HepG2 (cell line): ENCODE measurements around the gene HDGFL2. TPM values are rescaled to one million over a fixed set of nuclear protein-coding genes. Genes with fewer than 3 reads are reported as not detected.

Experiments used
- ARID5B ChIP-seq: IDR thresholded peaks from 2 replicates; pipeline ENCODE4 v1.4.0; 2020; ENCODE audit warnings: mild to moderate bottlenecking, missing genetic modification reagents
- BRD4 ChIP-seq: sonication (generic); formaldehyde crosslinking; IDR thresholded peaks from 2 replicates; pipeline ENCODE4 v1.4.0; 2020; ENCODE audit warnings: missing genetic modification reagents
- CCDC6 ChIP-seq: sonication (generic); formaldehyde crosslinking; IDR thresholded peaks from 2 replicates; pipeline ENCODE4 v1.8.1; 2022; ENCODE audit warnings: mild to moderate bottlenecking, missing genetic modification reagents, moderate library complexity
- DNMT3B ChIP-seq: conservative IDR thresholded peaks from 2 replicates; pipeline ENCODE4 v1.6.1; 2016; ENCODE audit warnings: missing biosample characterization, control low read depth
- EEA1 ChIP-seq: sonication (generic); formaldehyde crosslinking; IDR thresholded peaks from 2 replicates; pipeline ENCODE4 v1.5.1; 2020; ENCODE audit warnings: mild to moderate bottlenecking, missing genetic modification reagents, borderline replicate concordance
- FOXM1 ChIP-seq: sonication (generic); formaldehyde crosslinking; IDR thresholded peaks from 2 replicates; pipeline ENCODE4 v1.5.0; 2020; ENCODE audit warnings: missing genetic modification reagents
- FOXO1 ChIP-seq: sonication (generic); formaldehyde crosslinking; IDR thresholded peaks from 2 replicates; pipeline ENCODE4 v1.4.0; 2020; ENCODE audit warnings: missing genetic modification reagents
- IRF2 ChIP-seq: IDR thresholded peaks from 2 replicates; pipeline ENCODE4 v1.6.1; 2018; ENCODE audit warnings: missing genetic modification reagents, missing compliant biosample characterization
- MIER2 ChIP-seq: IDR thresholded peaks from 2 replicates; pipeline ENCODE4 v1.6.1; 2016; ENCODE audit warnings: missing biosample characterization, missing genetic modification reagents
- NR1H2 ChIP-seq: sonication (generic); formaldehyde crosslinking; IDR thresholded peaks from 2 replicates; pipeline ENCODE4 v1.8.1; 2022; ENCODE audit warnings: low read depth, missing genetic modification reagents, borderline replicate concordance
- PBX2 ChIP-seq: IDR thresholded peaks from 2 replicates; pipeline ENCODE4 v1.6.1; 2016; ENCODE audit warnings: control low read depth
- PRDM4 ChIP-seq: sonication (generic); formaldehyde crosslinking; IDR thresholded peaks from 2 replicates; pipeline ENCODE4 v1.9.0; 2021; ENCODE audit warnings: missing genetic modification reagents, borderline replicate concordance
- SAP130 ChIP-seq: IDR thresholded peaks from 2 replicates; pipeline ENCODE4 v1.6.1; 2016; ENCODE audit warnings: low read depth
- TOE1 ChIP-seq: sonication (generic); formaldehyde crosslinking; IDR thresholded peaks from 2 replicates; pipeline ENCODE4 v1.4.0; 2020; ENCODE audit warnings: mild to moderate bottlenecking, missing genetic modification reagents
- TOPORS ChIP-seq: sonication (generic); formaldehyde crosslinking; IDR thresholded peaks from 2 replicates; pipeline ENCODE4 v1.8.0; 2023; ENCODE audit warnings: mild to moderate bottlenecking, missing genetic modification reagents
- ZBTB7B ChIP-seq: sonication (generic); formaldehyde crosslinking; IDR thresholded peaks from 2 replicates; pipeline ENCODE4 v1.4.0; 2020; ENCODE audit warnings: missing genetic modification reagents
- ZFX ChIP-seq: sonication (generic); formaldehyde crosslinking; IDR thresholded peaks from 2 replicates; pipeline ENCODE4 v1.4.0; 2020; ENCODE audit warnings: mild to moderate bottlenecking, low read depth, missing genetic modification reagents, moderate library complexity
- ZMYM4 ChIP-seq: sonication (generic); formaldehyde crosslinking; IDR thresholded peaks from 2 replicates; pipeline ENCODE4 v1.8.1; 2023; ENCODE audit warnings: mild to moderate bottlenecking, missing genetic modification reagents
- ZNF33B ChIP-seq: sonication (generic); formaldehyde crosslinking; IDR thresholded peaks from 2 replicates; pipeline ENCODE4 v1.5.1; 2020; ENCODE audit warnings: mild to moderate bottlenecking, missing genetic modification reagents
- ZNF367 ChIP-seq: sonication (generic); formaldehyde crosslinking; IDR thresholded peaks from 2 replicates; pipeline ENCODE4 v1.4.0; 2020; ENCODE audit warnings: missing genetic modification reagents, borderline replicate concordance
- ZNF530 ChIP-seq: sonication (generic); formaldehyde crosslinking; IDR thresholded peaks from 2 replicates; pipeline ENCODE4 v1.5.0; 2020; ENCODE audit warnings: low read depth, mild to moderate bottlenecking, missing genetic modification reagents
- ZNF713 ChIP-seq: sonication (generic); formaldehyde crosslinking; IDR thresholded peaks from 2 replicates; pipeline ENCODE4 v1.4.0; 2020; ENCODE audit warnings: mild to moderate bottlenecking, missing genetic modification reagents
- polyA plus RNA-seq, 8 experiments: library from polyadenylated mRNA; depleted of rRNA in 3 of 8; stranded (reverse) in 7 of 8; unstranded in 1 of 8; fragments of >200 nt; fragmentation: Illumina TruSeq in 4 of 8; extraction: Trizol in 4 of 8; gene quantifications; 2 replicates each; pipeline versions ENCODE4 v1.2.1 to v1.2.3, GENCODE V29; 2011 to 2016; ENCODE audit warnings: low read depth in 4 of 8, missing spikeins in 1 of 8, mixed read lengths in 1 of 8; ENCODE audit not compliant: insufficient read depth in 1 of 8
- total RNA-seq, 5 experiments: library from RNA; depleted of rRNA; stranded (reverse); fragments of >200 nt; fragmentation: Illumina TruSeq; extraction: Trizol; gene quantifications; 2 replicates each; pipeline ENCODE4 v1.2.3, GENCODE V29; 2016; ENCODE audit warnings: low read depth in 1 of 5

HDGFL2 gene
- total and polyA plus RNA-seq, 2 of the 13 experiments (the other 11 are each of a cell fraction or from before 2014, with no cell fraction given), result 20.0 to 51.1 TPM

- TF ChIP-seq PRDM4 (CRISPR knock-in tag) (no peak), TOE1 (CRISPR knock-in tag) (no peak), EEA1 (CRISPR knock-in tag) (no peak), ZMYM4 (CRISPR knock-in tag) (peak; percentile 39; the same call in 1 of the 2 replicates), NR1H2 (CRISPR knock-in tag) (no peak), DNMT3B (CRISPR knock-in tag) (no peak), ARID5B (no peak), ZNF713 (CRISPR knock-in tag) (no peak), ZNF530 (CRISPR knock-in tag) (no peak), SAP130 (CRISPR knock-in tag) (peak; percentile 97), PBX2 (CRISPR knock-in tag) (no peak), MIER2 (CRISPR knock-in tag) (no peak), ZBTB7B (CRISPR knock-in tag) (no peak), FOXO1 (no peak), BRD4 (CRISPR knock-in tag) (no peak), ZFX (CRISPR knock-in tag) (peak; percentile 56), ZNF367 (no peak), ZNF33B (CRISPR knock-in tag) (no peak), IRF2 (CRISPR knock-in tag) (peak; percentile 64), CCDC6 (CRISPR knock-in tag) (no peak), TOPORS (no peak), FOXM1 (no peak)
Measured at GRCh38 chr19:4457654-4458395, 14.3 kb upstream of the HDGFL2 start, which contains the start of gene UBXN6 (continued).
